HuH-7 (cell line): Measurements from ENCODE around the gene ATP6AP1.
"Not testable (repeated sequence)": the region's sequence is repeated elsewhere in the genome, so short reads cannot be mapped to it uniquely, and the experiment has no call there.

Experiments
- DNase-seq: peaks from one replicate; pipeline ENCODE4 v3.0.0; 2011; ENCODE audit warnings: low spot score

Gene ATP6AP1

GRCh38 chrX:154428176-154429171 lies at the start of gene ATP6AP1:
Gene ATP6AP1 (plus strand): TSS chrX:154428677. CDS start chrX:154428693, 16 bp downstream.
- peak; percentile 95 for DNase-seq

- DNase-seq: peak; percentile 91
These were observed 49.5 kb upstream of the ATP6AP1 start, which contains the start of gene EMD for GRCh38 chrX:154378799-154379568. Gene EMD (plus strand): TSS chrX:154379295. CDS start chrX:154379485, 190 bp downstream.

GRCh38 chrX:154379569-154379951 lies 48.9 kb upstream of the ATP6AP1 start:
- DNase-seq: no peak

GRCh38 chrX:154380153-154380552 lies 48.3 kb upstream of the ATP6AP1 start:
- DNase-seq: no peak

- no peak for DNase-seq
These were observed 47.7 kb upstream of the ATP6AP1 start for GRCh38 chrX:154380787-154381186.

- DNase-seq: no peak
These were observed 47.2 kb upstream of the ATP6AP1 start for GRCh38 chrX:154381271-154381670.

GRCh38 chrX:154382483-154383069 lies 45.9 kb upstream of the ATP6AP1 start:
- no peak for DNase-seq

GRCh38 chrX:154383359-154384283 lies 44.9 kb upstream of the ATP6AP1 start:
- no peak for DNase-seq

- no peak for DNase-seq
These were observed 44.1 kb upstream of the ATP6AP1 start for GRCh38 chrX:154384284-154384892.

- DNase-seq: not testable (repeated sequence)
These were observed 40.4 kb upstream of the ATP6AP1 start for GRCh38 chrX:154388094-154388493.

GRCh38 chrX:154388649-154389048 lies 39.8 kb upstream of the ATP6AP1 start:
- DNase-seq: not testable (repeated sequence)

GRCh38 chrX:154389812-154390747 lies 38.4 kb upstream of the ATP6AP1 start:
- not testable (repeated sequence) for DNase-seq

- DNase-seq: not testable (repeated sequence)
These were observed 32.1 kb upstream of the ATP6AP1 start for GRCh38 chrX:154396363-154396762.

GRCh38 chrX:154396973-154397887 lies 31.2 kb upstream of the ATP6AP1 start:
- peak; percentile 69 for DNase-seq

GRCh38 chrX:154397888-154398667 lies 30.4 kb upstream of the ATP6AP1 start, which contains the start of gene RPL10:
Gene RPL10 (plus strand): TSS chrX:154398377. CDS start chrX:154398520, 143 bp downstream.
- DNase-seq: peak; percentile 96

GRCh38 chrX:154398668-154399526 lies 29.6 kb upstream of the ATP6AP1 start:
- peak; percentile 38 for DNase-seq
